Transverse colon (tissue), 4 donors: ENCODE measurements around the gene DSEL.

Source experiments
- CTCF ChIP-seq, 5 experiments: fragments of 200-600 bp in 3 of 5; fragments of 450-650 bp in 2 of 5; sonication (generic) in 3 of 5; IDR thresholded peaks; 1 replicate in 2 of 5; 2 replicates in 3 of 5; pipeline ENCODE4 v1.5.1; 2016 to 2017; ENCODE audit warnings: antibody characterized with exemption in 5 of 5, inconsistent platforms in 3 of 5, mild to moderate bottlenecking in 2 of 5, moderate library complexity in 1 of 5
- POLR2A ChIP-seq: fragments of 450-650 bp; IDR thresholded peaks from one replicate; pipeline ENCODE4 v1.6.1; 2016; ENCODE audit warnings: antibody characterized with exemption, mild to moderate bottlenecking, moderate library complexity
- POLR2AphosphoS5 ChIP-seq, 3 donors: sonication (generic); formaldehyde crosslinking; IDR thresholded peaks; one replicate each; pipeline ENCODE4 v1.6.1; 2016; ENCODE audit warnings: antibody characterized with exemption in 3 of 3

- TF ChIP-seq POLR2A (no peak), CTCF (IDR thresholded peaks at IDR 0.05) (no peak), POLR2AphosphoS5 (IDR thresholded peaks at IDR 0.05) (no peak)
Measured at GRCh38 chr18:67504739-67505138, 11.8 kb downstream of the DSEL start.
